ENCODE data around the gene MTMR3.

- TF ChIP-seq CTCF (IDR thresholded peaks at IDR 0.05) (no peak), EP300 (IDR thresholded peaks at IDR 0.05) (no peak)
Observed at GRCh38 chr22:30036656-30037055, 153.7 kb downstream of the MTMR3 start.

Measured in esophagus muscularis mucosa (tissue), 3 donors.